ENCODE data around the gene ADAMTS9.

DNA sequence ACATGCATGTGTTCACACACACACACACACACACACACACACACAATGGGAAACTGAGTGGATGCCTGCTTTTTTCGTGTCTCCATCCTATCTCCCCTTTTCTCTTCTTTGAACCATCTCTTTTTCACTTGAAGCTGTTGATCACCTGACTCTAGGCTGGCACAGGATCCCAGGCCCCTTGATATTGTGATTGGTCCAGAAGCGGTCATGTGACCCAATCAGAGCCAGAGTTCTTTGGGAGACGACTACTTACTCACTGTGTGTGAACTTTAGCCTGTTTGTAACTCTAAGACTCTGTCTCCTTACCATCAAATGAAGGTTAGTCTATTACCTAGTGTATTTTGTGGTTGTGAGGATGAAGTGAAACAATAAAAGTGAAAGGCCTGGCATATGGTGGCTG lies 172.9 kb downstream of the ADAMTS9 start:
- TF ChIP-seq POLR2A (IDR thresholded peaks at IDR 0.05; ENCODE audit: extremely low read depth, insufficient read length) (no peak), CTCF (IDR thresholded peaks at IDR 0.05; ENCODE audit: low read depth, low read length) (no peak)
